Panc1 (cell line): ENCODE results near the gene MAPT.
"Not testable (repeated sequence)": the region's sequence is repeated elsewhere in the genome, so short reads cannot be mapped to it uniquely, and the experiment has no call there.

Experiments used
- CTCF ChIP-seq: fragments of 450-650 bp; IDR thresholded peaks from 2 replicates; pipeline ENCODE4 v1.5.1; 2017; ENCODE audit warnings: mild to moderate bottlenecking
- POLR2AphosphoS5 ChIP-seq: IDR thresholded peaks from 2 replicates; pipeline ENCODE4 v1.6.1; 2012; ENCODE audit warnings: mild to moderate bottlenecking, low read depth, low read length, moderate library complexity
- SIN3A ChIP-seq: IDR thresholded peaks from 2 replicates; pipeline ENCODE4 v1.6.1; 2012; ENCODE audit warnings: low read depth, mild to moderate bottlenecking, low read length, moderate library complexity, borderline replicate concordance; ENCODE audit not compliant: insufficient read depth

- TF ChIP-seq POLR2AphosphoS5, CTCF, SIN3A: not testable (repeated sequence)
Measured at GRCh38 chr17:46006082-46006481, 111.7 kb downstream of the MAPT start.
